ENCODE measurements around the gene PEBP1. TPM values are rescaled to one million over a fixed set of nuclear protein-coding genes. Genes with fewer than 3 reads are reported as not detected.

PEBP1 gene
- polyA plus RNA-seq, 1 experiment, result 149 TPM

- no peaks in the 10 kb centered on the region; the same call in 1 of the 2 replicates for H3K9me3 ChIP-seq (ENCODE audit: control insufficient read depth, insufficient read depth, low read length)
- peak within 1 kb of the TSS; percentile 68 for H3K27ac ChIP-seq (ENCODE audit: low read depth, low read length)
- ChIA-PET POLR2A (interaction anchor here (0.6 to 1.4 kb wide), 2 partner anchors 27 to 42 kb away, joined by 3 to 5 read pairs; no protein-coding TSS in a partner anchor), CTCF (interaction anchor here (1.4 kb wide), 1 partner anchor 18 kb away, joined by 7 read pairs; no protein-coding TSS in a partner anchor)
- no peak for DNase-seq (ENCODE audit: low read depth, low spot score)
- H3K27me3 ChIP-seq (ENCODE audit: control insufficient read depth, insufficient read depth, low read length), result no peaks in the 10 kb centered on the region
- peak; percentile 9; the same call in 1 of the 2 replicates for TF ChIP-seq CTCF (IDR thresholded peaks at IDR 0.05; ENCODE audit: low read depth, low read length)
- H3K4me3 ChIP-seq (ENCODE audit: low read depth, low read length), result peak within 1 kb of the TSS; percentile 75
These were observed 32.1 kb upstream of the PEBP1 start, which contains the start of gene VSIG10 for GRCh38 chr12:118103601-118104382. VSIG10 (minus strand) TSS chr12:118104011; CDS start chr12:118103671, 340 bp downstream.

GRCh38 chr12:118107011-118107410 is 28.9 kb upstream of the PEBP1 start:
- Histone ChIP-seq H3K27me3 (ENCODE audit: control insufficient read depth, insufficient read depth, low read length) (no peaks in the 10 kb centered on the region), H3K9me3 (ENCODE audit: control insufficient read depth, insufficient read depth, low read length) (no peaks in the 10 kb centered on the region; the same call in 1 of the 2 replicates), H3K27ac (ENCODE audit: low read depth, low read length) (no peak overlapping the region), H3K4me3 (ENCODE audit: low read depth, low read length) (no peak overlapping the region)
- no peak for DNase-seq (ENCODE audit: low read depth, low spot score)
- TF ChIP-seq CTCF (IDR thresholded peaks at IDR 0.05; ENCODE audit: low read depth, low read length), result no peak
- ChIA-PET CTCF (interaction anchor here (1.3 kb wide), 1 partner anchor 270 kb away, joined by 3 read pairs; no protein-coding TSS in a partner anchor), POLR2A (no interaction called here)

- CTCF ChIA-PET, result interaction anchor here (1.3 kb wide), 1 partner anchor 269 kb away, joined by 3 read pairs; no protein-coding TSS in a partner anchor
These were observed 28.2 kb upstream of the PEBP1 start for GRCh38 chr12:118107694-118108093.

GRCh38 chr12:118109088-118109487 is 26.8 kb upstream of the PEBP1 start:
- Histone ChIP-seq H3K4me3 (ENCODE audit: low read depth, low read length) (no peak overlapping the region), H3K27me3 (ENCODE audit: control insufficient read depth, insufficient read depth, low read length) (no peaks in the 10 kb centered on the region), H3K9me3 (ENCODE audit: control insufficient read depth, insufficient read depth, low read length) (no peaks in the 10 kb centered on the region), H3K27ac (ENCODE audit: low read depth, low read length) (no peak overlapping the region)
- CTCF ChIA-PET, result interaction anchor here (1.4 kb wide), 1 partner anchor 12 kb away, joined by 6 read pairs; no protein-coding TSS in a partner anchor
- no peak for TF ChIP-seq CTCF (IDR thresholded peaks at IDR 0.05; ENCODE audit: low read depth, low read length)
- POLR2A ChIA-PET, result no interaction called here
- DNase-seq (ENCODE audit: low read depth, low spot score), result no peak

More at GRCh38 chr12:118107694-118108093, 28.2 kb upstream of the PEBP1 start:
- Histone ChIP-seq H3K27me3 (ENCODE audit: control insufficient read depth, insufficient read depth, low read length) (no peaks in the 10 kb centered on the region), H3K4me3 (ENCODE audit: low read depth, low read length) (no peak overlapping the region), H3K27ac (ENCODE audit: low read depth, low read length) (no peak overlapping the region), H3K9me3 (ENCODE audit: control insufficient read depth, insufficient read depth, low read length) (no peaks in the 10 kb centered on the region; the same call in 1 of the 2 replicates)
- no peak for DNase-seq (ENCODE audit: low read depth, low spot score)
- TF ChIP-seq CTCF (IDR thresholded peaks at IDR 0.05; ENCODE audit: low read depth, low read length), result no peak
- POLR2A ChIA-PET, result no interaction called here

- no peaks in the 10 kb centered on the region for H3K27me3 ChIP-seq (ENCODE audit: control insufficient read depth, insufficient read depth, low read length)
- H3K4me3 ChIP-seq (ENCODE audit: low read depth, low read length), result no peak overlapping the region
- H3K9me3 ChIP-seq (ENCODE audit: control insufficient read depth, insufficient read depth, low read length), result no peaks in the 10 kb centered on the region
- no peak for DNase-seq (ENCODE audit: low read depth, low spot score)
- CTCF ChIA-PET, result interaction anchor here (0.6 to 2.7 kb wide), 5 partner anchors 62 to 959 kb away, joined by 3 to 13 read pairs (median 5); partner anchors contain the start of gene SUDS3
- POLR2A ChIA-PET, result interaction anchor here (1.4 kb wide), 1 partner anchor 17 kb away, joined by 3 read pairs; the partner anchor contains the start of gene PEBP1
- no peak for TF ChIP-seq CTCF (IDR thresholded peaks at IDR 0.05; ENCODE audit: low read depth, low read length)
- no peak overlapping the region for H3K27ac ChIP-seq (ENCODE audit: low read depth, low read length)
These were observed 16.5 kb upstream of the PEBP1 start for GRCh38 chr12:118119449-118119879.
